Measurements from ENCODE around the gene KLHL40. TPM values are rescaled to one million over a fixed set of nuclear protein-coding genes. Genes with fewer than 3 reads are reported as not detected.

The KLHL40 gene
- total and polyA plus RNA-seq, 2 donors (not counting 3 experiments of a cell fraction or from before 2014, with no cell fraction given): not detected

GRCh38 chr3:42736531-42736930 lies 51.2 kb downstream of the KLHL40 start:
- intact Hi-C loops (cut with micrococcal nuclease) (no loop called here), dilution Hi-C loops (cut with MboI; ENCODE audit: extremely low pct_ligation_motif_present, low sequenced_read_pairs) (no loop called here)
- H3K9me3 ChIP-seq (replicated peaks; ENCODE audit: control insufficient read depth, insufficient read depth, low read length): no peaks in the 10 kb centered on the region
- no peak overlapping the region for H2AFZ ChIP-seq (ENCODE audit: low read depth, low read length)
- no peak for FAIRE-seq
- ChIA-PET CTCF (interaction anchor here (1.9 kb wide), 1 partner anchor 8 kb away, joined by 10 read pairs; no protein-coding TSS in a partner anchor), POLR2A (no interaction called here)
- H3K4me1 ChIP-seq (ENCODE audit: control insufficient read depth, extremely low read depth, insufficient read depth, low read length): no peaks in the 10 kb centered on the region
- no peak overlapping the region for H3K9ac ChIP-seq (replicated peaks; ENCODE audit: extremely low read depth, insufficient read depth, low read length)
- H3K79me2 ChIP-seq (ENCODE audit: control insufficient read depth, insufficient read depth, low read length): no peaks in the 10 kb centered on the region
- H3K36me3 ChIP-seq (ENCODE audit: control insufficient read depth in 2 of 2, extremely low read depth in 1 of 2, insufficient read depth in 2 of 2, low read length in 2 of 2): no peaks in the 10 kb centered on the region
- no peak overlapping the region for H3K4me2 ChIP-seq (ENCODE audit: insufficient read depth, low read length)
- H3K9me1 ChIP-seq (replicated peaks; ENCODE audit: control insufficient read depth, extremely low read depth, insufficient read depth, low read length): no peaks in the 10 kb centered on the region
- no peak overlapping the region for H3K4me3 ChIP-seq (replicated peaks in 1 of 3; ENCODE audit: insufficient read depth in 1 of 3, low read depth in 1 of 3, low read length in 3 of 3)
- BruUV-seq (replicated peaks): no TSS peak
- DNase-seq (ENCODE audit: low read depth, low spot score): no peak
- TF ChIP-seq MYC (IDR thresholded peaks at IDR 0.05; ENCODE audit: low read depth, low read length) (no peak), EZH2 (IDR thresholded peaks at IDR 0.05; ENCODE audit: borderline replicate concordance, low read depth, low read length, severe bottlenecking) (no peak), MAX (IDR thresholded peaks at IDR 0.05; ENCODE audit: insufficient read depth, insufficient read length) (no peak), POLR2AphosphoS5 (IDR thresholded peaks at IDR 0.05; ENCODE audit: insufficient read depth, low read depth, low read length) (no peak), CTCF (IDR thresholded peaks at IDR 0.05; ENCODE audit: extremely low read depth in 1 of 2, insufficient read depth in 1 of 2, low read depth in 1 of 2, low read length in 2 of 2) (no peak), JUN (IDR thresholded peaks at IDR 0.05; ENCODE audit: borderline replicate concordance, insufficient read depth, insufficient read length, low read depth) (no peak), GATA2 (IDR thresholded peaks at IDR 0.05; ENCODE audit: insufficient read depth, insufficient read length, low read depth, low read length) (no peak), FOS (IDR thresholded peaks at IDR 0.05; ENCODE audit: borderline replicate concordance, insufficient read depth, low read length) (no peak), POLR2A (IDR thresholded peaks at IDR 0.05; ENCODE audit: low read depth, low read length) (no peak)
- no peaks in the 10 kb centered on the region for H3K27me3 ChIP-seq (ENCODE audit: control insufficient read depth in 2 of 2, insufficient read depth in 2 of 2, low read length in 2 of 2)
- no peak overlapping the region for H3K27ac ChIP-seq (ENCODE audit: insufficient read depth, low read depth, low read length)
- H4K20me1 ChIP-seq (replicated peaks; ENCODE audit: control insufficient read depth, extremely low read depth, insufficient read depth, low read length): no peaks in the 10 kb centered on the region
